A549 (cell line): Measurements from ENCODE around the gene NRG3.

Source experiments
- CHD2 ChIP-seq: fragments of 150-350 bp; IDR thresholded peaks from 2 replicates; pipeline ENCODE4 v1.6.1; 2014; ENCODE audit warnings: low read length; ENCODE audit not compliant: partially characterized antibody
- HOXA7 ChIP-seq: fragments of 250-450 bp; sonication (Bioruptor Pico); IDR thresholded peaks from 2 replicates; pipeline ENCODE4 v1.5.0; 2020; ENCODE audit warnings: mild to moderate bottlenecking, moderate library complexity
- JUN ChIP-seq, 2 experiments: fragments of >200 bp; sonication (Bioruptor Twin); formaldehyde crosslinking; IDR thresholded peaks; 2 replicates in 1 of 2; 3 replicates in 1 of 2; pipeline ENCODE4 v1.6.1; 2016 to 2017
- MYC ChIP-seq: IDR thresholded peaks from 2 replicates; pipeline ENCODE4 v1.6.1; 2012; ENCODE audit warnings: mild to moderate bottlenecking, inconsistent platforms, low read length, improper control_type of control experiment, borderline replicate concordance
- POLR2A ChIP-seq: IDR thresholded peaks from 2 replicates; pipeline ENCODE4 v1.6.1; 2012; ENCODE audit warnings: mild to moderate bottlenecking, low read length
- TF ChIP-seq, protein P1 (sequence below): fragments of >200 bp; sonication (Bioruptor Twin); formaldehyde crosslinking; IDR thresholded peaks from 3 replicates; pipeline ENCODE4 v1.5.1; 2016

DNA sequence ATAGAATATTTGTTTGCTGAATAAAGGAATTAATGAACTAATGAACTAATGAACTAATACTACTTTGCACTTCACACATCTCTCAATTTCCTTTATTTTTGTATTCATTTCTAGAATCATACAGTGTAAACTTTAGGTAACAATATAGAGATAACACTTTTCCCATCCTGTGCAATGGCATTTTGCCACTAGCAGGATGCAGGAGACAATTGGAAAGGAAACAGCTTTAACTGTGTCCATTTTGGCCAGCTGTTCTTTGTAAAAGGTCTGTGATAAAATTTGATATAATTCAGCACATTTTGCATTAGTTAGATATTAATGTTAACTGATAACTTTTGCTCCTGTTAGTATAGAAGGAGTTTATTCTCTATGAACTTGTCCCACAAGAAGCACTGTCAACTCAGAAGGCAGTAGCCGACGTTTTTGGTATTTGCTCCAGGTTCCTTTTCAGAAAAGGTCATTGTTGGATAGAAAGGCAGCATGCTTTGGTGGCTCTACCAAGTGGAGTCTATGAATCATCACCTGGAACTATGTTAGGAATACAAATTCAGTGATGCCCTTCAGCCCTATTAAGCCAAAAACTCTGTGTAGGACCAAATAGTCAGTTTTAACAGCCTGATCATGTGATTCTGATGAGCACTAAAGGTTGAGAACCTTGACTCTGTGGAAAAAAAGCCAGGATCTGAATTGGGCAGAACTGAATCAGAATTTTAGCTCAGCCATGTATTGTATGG, 86.6 kb downstream of the NRG3 start:
- TF ChIP-seq, protein P1, sequence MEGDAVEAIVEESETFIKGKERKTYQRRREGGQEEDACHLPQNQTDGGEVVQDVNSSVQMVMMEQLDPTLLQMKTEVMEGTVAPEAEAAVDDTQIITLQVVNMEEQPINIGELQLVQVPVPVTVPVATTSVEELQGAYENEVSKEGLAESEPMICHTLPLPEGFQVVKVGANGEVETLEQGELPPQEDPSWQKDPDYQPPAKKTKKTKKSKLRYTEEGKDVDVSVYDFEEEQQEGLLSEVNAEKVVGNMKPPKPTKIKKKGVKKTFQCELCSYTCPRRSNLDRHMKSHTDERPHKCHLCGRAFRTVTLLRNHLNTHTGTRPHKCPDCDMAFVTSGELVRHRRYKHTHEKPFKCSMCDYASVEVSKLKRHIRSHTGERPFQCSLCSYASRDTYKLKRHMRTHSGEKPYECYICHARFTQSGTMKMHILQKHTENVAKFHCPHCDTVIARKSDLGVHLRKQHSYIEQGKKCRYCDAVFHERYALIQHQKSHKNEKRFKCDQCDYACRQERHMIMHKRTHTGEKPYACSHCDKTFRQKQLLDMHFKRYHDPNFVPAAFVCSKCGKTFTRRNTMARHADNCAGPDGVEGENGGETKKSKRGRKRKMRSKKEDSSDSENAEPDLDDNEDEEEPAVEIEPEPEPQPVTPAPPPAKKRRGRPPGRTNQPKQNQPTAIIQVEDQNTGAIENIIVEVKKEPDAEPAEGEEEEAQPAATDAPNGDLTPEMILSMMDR, result no peak
- no peak for TF ChIP-seq POLR2A
- TF ChIP-seq HOXA7 (CRISPR knock-in tag), result no peak
- no peak for TF ChIP-seq CHD2
- TF ChIP-seq JUN (IDR thresholded peaks at IDR 0.05), result no peak
- no peak for TF ChIP-seq MYC
